Right renal cortex interstitium (tissue), 3 donors: ENCODE data around the gene RNPEPL1. TPM values are rescaled to one million over a fixed set of nuclear protein-coding genes. Genes with fewer than 3 reads are reported as not detected.
"Not testable (repeated sequence)": the region's sequence is repeated elsewhere in the genome, so short reads cannot be mapped to it uniquely, and the experiment has no call there.

Experiments
- DNase-seq, 3 donors: peaks; one replicate each; pipeline ENCODE4 v3.0.0-alpha.2; 2013; ENCODE audit warnings: low read depth in 3 of 3, low spot score in 2 of 3
- polyA plus RNA-seq, 3 donors: library from polyadenylated mRNA; unstranded; fragments of 120-200 nt; gene quantifications; one replicate each; pipeline ENCODE4 v1.2.1, GENCODE V29; 2013; ENCODE audit not compliant: insufficient read length in 3 of 3

Gene RNPEPL1
- polyA plus RNA-seq, 3 donors = 21.0 to 27.7 (median 25.5) TPM

GRCh38 chr2:240538031-240538780 is 30.1 kb upstream of the RNPEPL1 start:
- no peak for DNase-seq

- DNase-seq = not testable (repeated sequence)
Measured at GRCh38 chr2:240539101-240539500, 29.2 kb upstream of the RNPEPL1 start.

GRCh38 chr2:240539906-240540305 is 28.4 kb upstream of the RNPEPL1 start:
- DNase-seq = no peak

GRCh38 chr2:240551288-240551687 is 17.0 kb upstream of the RNPEPL1 start:
- DNase-seq = no peak

GRCh38 chr2:240551811-240552210 is 16.5 kb upstream of the RNPEPL1 start:
- no peak for DNase-seq

- DNase-seq = no peak
Measured at GRCh38 chr2:240553956-240554480, 14.3 kb upstream of the RNPEPL1 start.

GRCh38 chr2:240554767-240555493 is 13.4 kb upstream of the RNPEPL1 start:
- no peak for DNase-seq

GRCh38 chr2:240555541-240556250 is 12.6 kb upstream of the RNPEPL1 start:
- no peak for DNase-seq

- DNase-seq = no peak
Measured at GRCh38 chr2:240556553-240557100, 11.7 kb upstream of the RNPEPL1 start.

GRCh38 chr2:240557101-240557751 is 11.1 kb upstream of the RNPEPL1 start:
- no peak for DNase-seq

- no peak for DNase-seq
Measured at GRCh38 chr2:240557808-240558207, 10.5 kb upstream of the RNPEPL1 start, which contains the start of gene ANKMY1. TSS of gene ANKMY1 (minus strand) at chr2:240557988. CDS start at chr2:240557335, 653 bp downstream.

- DNase-seq = no peak
Measured at GRCh38 chr2:240558236-240558761, 10.0 kb upstream of the RNPEPL1 start.

GRCh38 chr2:240559286-240559685 is 9.0 kb upstream of the RNPEPL1 start:
- DNase-seq = no peak

- DNase-seq = no peak
Measured at GRCh38 chr2:240560084-240560479, 8.2 kb upstream of the RNPEPL1 start, which contains the start of gene DUSP28. TSS of gene DUSP28 (plus strand) at chr2:240560357. CDS start at chr2:240560685, 328 bp downstream.

- DNase-seq = peak; percentile 94 to 97 (median 95)
Measured at GRCh38 chr2:240560480-240561324, 7.6 kb upstream of the RNPEPL1 start.

GRCh38 chr2:240561325-240561971 is 6.8 kb upstream of the RNPEPL1 start:
- DNase-seq = no peak

- DNase-seq = not testable (repeated sequence)
Measured at GRCh38 chr2:240563231-240563630, 5.1 kb upstream of the RNPEPL1 start.

GRCh38 chr2:240563951-240564560 is 4.2 kb upstream of the RNPEPL1 start:
- no peak for DNase-seq
